ENCODE data around the gene CCSER2. TPM values are rescaled to one million over a fixed set of nuclear protein-coding genes. Genes with fewer than 3 reads are reported as not detected.

CCSER2 gene
- total RNA-seq, 4 donors from 2014 or later: 50.1 to 71.0 (median 58.4) TPM

DNA sequence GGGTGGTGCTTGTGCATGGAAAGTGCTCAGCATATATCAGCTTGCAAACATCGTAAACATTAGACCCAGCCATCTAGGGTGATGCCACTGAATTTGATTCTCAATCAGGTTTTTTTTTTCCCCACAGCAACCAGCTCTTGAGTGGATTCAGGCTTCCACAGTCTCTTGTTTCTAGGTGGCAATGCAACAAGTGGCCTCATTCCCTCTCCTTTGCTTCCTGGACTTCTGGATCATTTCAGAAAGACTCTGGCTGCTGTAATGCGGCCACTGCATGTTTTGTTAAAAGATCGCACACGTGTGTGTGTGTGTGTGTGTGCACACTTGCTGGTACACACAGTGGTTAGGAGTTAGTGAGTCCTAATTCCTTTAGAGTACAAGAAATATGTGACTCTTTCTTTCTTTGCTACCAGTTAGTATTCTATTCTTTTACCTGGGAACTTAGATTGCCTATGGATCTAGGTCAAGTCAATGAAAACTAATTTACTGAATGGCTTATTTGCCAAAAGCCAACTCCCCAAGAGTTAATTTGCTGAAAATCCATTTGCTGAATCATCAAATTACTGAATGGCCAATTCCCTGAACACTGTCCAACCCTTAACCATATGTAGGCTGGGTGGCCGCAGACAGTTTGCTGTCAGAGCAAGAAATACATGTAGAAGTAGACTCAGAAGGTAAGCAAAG lies 222.5 kb downstream of the CCSER2 start:
- 70 to 79% methylated on average over 5 of the region's 5 CpGs for WGBS, 2 donors

DNA sequence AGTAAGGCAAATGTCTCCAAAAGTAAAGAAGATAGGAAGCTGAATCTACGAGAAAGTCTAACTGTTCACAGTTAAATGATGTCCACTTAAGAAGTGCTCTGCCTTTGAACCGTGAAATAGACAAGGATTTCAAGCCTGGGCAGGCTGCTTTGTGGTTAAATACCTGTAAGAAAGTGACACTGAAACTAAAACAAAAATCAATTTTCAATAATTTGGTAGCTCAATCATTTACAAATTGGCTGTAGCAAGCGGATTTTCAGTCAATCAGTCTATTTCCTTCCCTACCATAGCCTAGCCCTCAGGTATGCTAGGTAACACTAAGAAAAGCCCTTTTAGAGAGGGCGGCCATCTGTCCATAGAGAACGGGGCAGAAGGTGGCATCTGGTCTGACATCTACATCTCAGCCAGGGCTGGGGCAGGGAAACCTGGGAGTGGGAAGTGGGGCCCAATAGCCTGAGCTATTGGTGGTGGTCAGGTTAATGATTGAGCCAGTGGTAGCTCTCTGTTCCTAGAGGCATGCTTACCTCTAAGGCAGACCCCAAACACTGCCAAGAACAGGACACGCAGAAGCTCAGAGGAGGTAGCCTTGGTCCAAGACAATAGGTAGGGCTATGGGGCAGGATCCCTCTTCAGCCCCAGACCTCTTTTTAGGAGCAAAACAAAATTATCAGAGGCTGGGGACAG lies 223.2 kb downstream of the CCSER2 start:
- no peak overlapping the region for H3K4me3 ChIP-seq (replicated peaks in 1 of 3)
- no peaks in the 10 kb centered on the region for H3K9me3 ChIP-seq
- TF ChIP-seq, protein P1, sequence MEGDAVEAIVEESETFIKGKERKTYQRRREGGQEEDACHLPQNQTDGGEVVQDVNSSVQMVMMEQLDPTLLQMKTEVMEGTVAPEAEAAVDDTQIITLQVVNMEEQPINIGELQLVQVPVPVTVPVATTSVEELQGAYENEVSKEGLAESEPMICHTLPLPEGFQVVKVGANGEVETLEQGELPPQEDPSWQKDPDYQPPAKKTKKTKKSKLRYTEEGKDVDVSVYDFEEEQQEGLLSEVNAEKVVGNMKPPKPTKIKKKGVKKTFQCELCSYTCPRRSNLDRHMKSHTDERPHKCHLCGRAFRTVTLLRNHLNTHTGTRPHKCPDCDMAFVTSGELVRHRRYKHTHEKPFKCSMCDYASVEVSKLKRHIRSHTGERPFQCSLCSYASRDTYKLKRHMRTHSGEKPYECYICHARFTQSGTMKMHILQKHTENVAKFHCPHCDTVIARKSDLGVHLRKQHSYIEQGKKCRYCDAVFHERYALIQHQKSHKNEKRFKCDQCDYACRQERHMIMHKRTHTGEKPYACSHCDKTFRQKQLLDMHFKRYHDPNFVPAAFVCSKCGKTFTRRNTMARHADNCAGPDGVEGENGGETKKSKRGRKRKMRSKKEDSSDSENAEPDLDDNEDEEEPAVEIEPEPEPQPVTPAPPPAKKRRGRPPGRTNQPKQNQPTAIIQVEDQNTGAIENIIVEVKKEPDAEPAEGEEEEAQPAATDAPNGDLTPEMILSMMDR (IDR thresholded peaks at IDR 0.05): no peak
- no peak for TF ChIP-seq POLR2A (IDR thresholded peaks at IDR 0.05)
- no peaks in the 10 kb centered on the region for H3K36me3 ChIP-seq
- H3K27me3 ChIP-seq: no peaks in the 10 kb centered on the region
- no peak for DNase-seq
- intact Hi-C loops (cut with DNase I): no loop called here
- no peak overlapping the region for H3K27ac ChIP-seq
- WGBS, 2 donors: 65 to 72% methylated on average over 6 of the region's 6 CpGs
- peaks cover 15 to 20% of the 10 kb centered on the region in 2 donors for H3K4me1 ChIP-seq

More for the DNA sequence above, 222.5 kb downstream of the CCSER2 start:
- Histone ChIP-seq H3K4me1 (peaks cover 21 to 26% of the 10 kb centered on the region in 2 donors), H3K4me3 (replicated peaks in 1 of 3) (no peak overlapping the region), H3K27ac (no peak overlapping the region), H3K9me3 (no peaks in the 10 kb centered on the region), H3K27me3 (no peaks in the 10 kb centered on the region), H3K36me3 (no peaks in the 10 kb centered on the region)
- intact Hi-C loops (cut with DNase I): no loop called here
- no peak for TF ChIP-seq POLR2A (IDR thresholded peaks at IDR 0.05)
- TF ChIP-seq, protein P1 (IDR thresholded peaks at IDR 0.05): no peak
- DNase-seq: no peak

DNA sequence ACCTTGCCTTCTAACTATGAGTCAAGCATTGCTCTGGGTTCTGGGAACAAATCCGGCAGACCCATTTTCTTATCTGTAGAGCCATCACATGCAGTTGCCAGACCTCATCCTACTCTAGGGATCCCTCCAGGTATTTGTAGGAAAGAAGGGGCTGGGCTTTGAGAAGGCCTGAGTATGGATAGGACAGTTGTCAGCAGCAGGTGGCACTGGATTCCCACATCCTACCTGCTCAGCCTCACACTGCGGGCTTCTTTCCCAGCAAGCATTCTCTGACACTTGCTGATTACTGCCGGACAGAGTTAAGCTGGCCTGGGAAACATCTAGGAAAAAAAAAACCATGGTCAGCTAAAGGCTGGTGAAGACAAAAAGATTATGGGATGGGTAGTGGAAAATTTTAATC lies 224.1 kb downstream of the CCSER2 start:
- TF ChIP-seq, protein P1 (IDR thresholded peaks at IDR 0.05): no peak
- no peak for TF ChIP-seq POLR2A (IDR thresholded peaks at IDR 0.05)
- Histone ChIP-seq H3K27ac (no peak overlapping the region), H3K9me3 (no peaks in the 10 kb centered on the region), H3K27me3 (no peaks in the 10 kb centered on the region), H3K36me3 (no peaks in the 10 kb centered on the region), H3K4me3 (replicated peaks in 1 of 3) (no peak overlapping the region), H3K4me1 (peaks cover 13 to 14% of the 10 kb centered on the region in 2 donors)
- intact Hi-C loops (cut with DNase I): no loop called here
- no peak for DNase-seq
- 85 to 90% methylated on average over 3 of the region's 3 CpGs for whole genome bisulfite sequencing, 2 donors

DNA sequence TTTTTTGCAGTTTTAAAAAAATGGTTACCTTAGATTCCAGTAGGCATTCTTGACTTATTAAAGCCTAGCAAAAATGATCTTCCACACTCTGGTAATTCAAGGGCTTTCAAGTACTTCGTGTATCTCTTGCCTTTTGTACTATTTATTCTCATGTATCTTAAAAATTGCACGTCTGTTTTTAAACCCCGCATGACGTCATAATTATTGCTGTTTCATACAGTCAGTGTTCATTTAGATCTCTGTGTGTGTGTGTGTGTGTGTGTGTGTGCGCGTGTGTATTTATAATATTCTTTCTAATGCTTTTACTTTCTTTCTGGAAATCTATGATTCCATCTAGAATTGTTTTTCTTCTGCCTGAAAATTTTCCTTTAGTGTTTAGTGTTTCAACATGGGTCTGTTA lies 234.2 kb downstream of the CCSER2 start:
- no peak overlapping the region for H3K27ac ChIP-seq
- 80 to 81% methylated on average over 6 of the region's 6 CpGs for WGBS, 2 donors
- no peak for DNase-seq
- H3K4me1 ChIP-seq: peaks cover 0 to 11% of the 10 kb centered on the region in 2 donors
- no peaks in the 10 kb centered on the region for H3K9me3 ChIP-seq
- intact Hi-C loops (cut with DNase I): no loop called here
- H3K36me3 ChIP-seq: no peaks in the 10 kb centered on the region
- TF ChIP-seq POLR2A (IDR thresholded peaks at IDR 0.05): no peak
- TF ChIP-seq, protein P1 (IDR thresholded peaks at IDR 0.05): no peak
- H3K4me3 ChIP-seq (replicated peaks in 1 of 3): no peak overlapping the region
- no peaks in the 10 kb centered on the region for H3K27me3 ChIP-seq

DNA sequence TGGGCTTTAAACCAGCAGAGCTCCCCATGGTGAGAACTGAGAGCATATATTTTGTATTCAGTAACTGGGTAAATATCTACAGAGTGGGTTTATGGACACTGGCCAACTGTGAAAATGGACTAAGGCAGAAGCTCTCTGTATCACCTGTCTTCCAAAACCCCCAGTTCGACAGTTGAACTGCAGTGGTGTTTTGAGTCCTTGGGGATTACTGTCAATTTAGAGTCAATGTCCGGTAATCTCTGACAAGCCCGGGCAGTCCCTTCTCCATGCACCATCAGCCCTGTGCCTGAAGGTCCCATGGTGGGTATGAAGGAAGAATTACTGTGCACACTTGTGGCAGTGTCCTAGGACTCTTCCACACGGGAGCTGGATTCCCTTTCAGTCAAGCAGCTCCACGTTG lies 235.0 kb downstream of the CCSER2 start:
- Histone ChIP-seq H3K27ac (no peak overlapping the region), H3K36me3 (no peaks in the 10 kb centered on the region), H3K27me3 (no peaks in the 10 kb centered on the region), H3K4me3 (replicated peaks in 1 of 3) (no peak overlapping the region), H3K4me1 (peaks cover 0 to 11% of the 10 kb centered on the region in 2 donors), H3K9me3 (no peaks in the 10 kb centered on the region)
- 52 to 58% methylated on average over 5 of the region's 5 CpGs for WGBS, 2 donors
- intact Hi-C loops (cut with DNase I): no loop called here
- DNase-seq: no peak
- no peak for TF ChIP-seq POLR2A (IDR thresholded peaks at IDR 0.05)
- TF ChIP-seq, protein P1 (IDR thresholded peaks at IDR 0.05): no peak

Data from thyroid gland (tissue), 4 donors.